AG09309 (cell line): Measurements from ENCODE around the gene ANKRD12.

Experiments used
- DNase-seq: peaks from one replicate; pipeline ENCODE4 v3.0.0-alpha.2; 2010; ENCODE audit warnings: low read depth
- H3K4me3 ChIP-seq: 2 replicates; pipeline ENCODE4 v1.5.1; 2011; ENCODE audit warnings: mild to moderate bottlenecking, low read depth, low read length, moderate library complexity; ENCODE audit not compliant: control insufficient read depth
- CTCF ChIP-seq: IDR thresholded peaks from 2 replicates; pipeline ENCODE4 v1.5.1; 2011; ENCODE audit warnings: mild to moderate bottlenecking, low read depth, low read length, inconsistent platforms; ENCODE audit not compliant: insufficient read depth, control insufficient read depth; ENCODE audit errors: missing control alignments

ANKRD12 gene

GRCh38 chr18:9281780-9282179, 145.2 kb downstream of the ANKRD12 start:
- no peak overlapping the region for H3K4me3 ChIP-seq
- TF ChIP-seq CTCF: no peak
- no peak for DNase-seq

- H3K4me3 ChIP-seq: no peak overlapping the region
- DNase-seq: no peak
- no peak for TF ChIP-seq CTCF
Measured at GRCh38 chr18:9283791-9284190, 147.2 kb downstream of the ANKRD12 start.

- no peak for DNase-seq
- no peak overlapping the region for H3K4me3 ChIP-seq
- no peak for TF ChIP-seq CTCF
Measured at GRCh38 chr18:9285604-9286003, 149.0 kb downstream of the ANKRD12 start.

- no peak for DNase-seq
- H3K4me3 ChIP-seq: no peak overlapping the region
- no peak for TF ChIP-seq CTCF
Measured at GRCh38 chr18:9287036-9287435, 150.5 kb downstream of the ANKRD12 start.

GRCh38 chr18:9289698-9290097, 153.1 kb downstream of the ANKRD12 start:
- no peak for DNase-seq
- no peak for TF ChIP-seq CTCF
- no peak overlapping the region for H3K4me3 ChIP-seq

- H3K4me3 ChIP-seq: no peak overlapping the region
- no peak for TF ChIP-seq CTCF
- no peak for DNase-seq
Measured at GRCh38 chr18:9290156-9290555, 153.6 kb downstream of the ANKRD12 start.

GRCh38 chr18:9292047-9292446, 155.5 kb downstream of the ANKRD12 start:
- no peak for DNase-seq
- H3K4me3 ChIP-seq: no peak overlapping the region
- no peak for TF ChIP-seq CTCF
